B cell (primary cell): ENCODE measurements around the gene HEG1.

Experiments used
- CTCF ChIP-seq: fragments of 200-600 bp; IDR thresholded peaks from one replicate; pipeline ENCODE4 v1.8.0; 2022; ENCODE audit warnings: antibody characterized with exemption, mild to moderate bottlenecking
- EZH2 ChIP-seq: IDR thresholded peaks from 2 replicates; pipeline ENCODE4 v1.6.1; 2012; ENCODE audit warnings: borderline replicate concordance, low read depth, mild to moderate bottlenecking, moderate library complexity, low read length; ENCODE audit not compliant: insufficient read depth, poor library complexity, severe bottlenecking

- TF ChIP-seq CTCF: no peak
- TF ChIP-seq EZH2: no peak
Measured at GRCh38 chr3:124962403-124962940, 93.3 kb downstream of the HEG1 start.
